Measurements from ENCODE around the gene LHFPL3. TPM values are rescaled to one million over a fixed set of nuclear protein-coding genes. Genes with fewer than 3 reads are reported as not detected.

Gene LHFPL3
- total and polyA plus RNA-seq, 2 of the 13 experiments (the other 11 are each of a cell fraction or from before 2014, with no cell fraction given), result not detected

DNA sequence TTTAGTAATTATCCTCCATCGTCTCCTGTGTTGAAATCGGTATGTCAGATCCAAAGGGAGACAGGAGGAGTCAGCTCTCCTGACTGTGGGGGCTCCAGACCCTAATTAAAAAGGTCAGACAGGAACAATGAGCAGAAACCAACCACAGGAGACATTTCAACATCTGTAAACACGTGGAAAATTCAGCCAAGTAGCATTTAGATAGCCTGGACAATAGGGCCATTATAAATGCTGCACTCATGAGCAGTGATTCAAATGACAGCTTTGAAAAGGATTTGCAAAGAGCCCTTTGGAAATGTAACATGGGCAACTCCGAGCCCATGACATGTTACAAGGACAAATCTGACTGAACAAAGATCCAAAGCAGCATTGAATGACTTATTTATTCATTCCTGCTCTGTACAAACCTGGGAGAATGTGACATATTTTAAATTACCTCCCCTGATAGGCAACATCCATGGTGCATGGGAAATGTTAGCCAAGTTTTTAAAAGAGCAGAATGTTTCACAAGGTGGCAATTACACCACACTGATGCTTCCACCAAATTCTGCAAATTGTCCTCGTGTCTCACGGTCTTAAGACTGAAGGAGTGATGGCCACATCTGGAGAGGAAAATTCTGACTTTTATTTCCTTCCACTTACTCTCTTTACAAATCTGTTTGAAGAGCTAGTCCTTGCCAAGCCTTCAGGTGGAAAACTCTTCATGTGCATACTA is 572.3 kb downstream of the LHFPL3 start (continued):
- peak; percentile 26; the same call in 1 of the 2 replicates for TF ChIP-seq RERE (CRISPR knock-in tag; IDR thresholded peaks at IDR 0.05; ENCODE audit: low read depth)
- peak; percentile 78 for TF ChIP-seq PATZ1 (CRISPR knock-in tag; IDR thresholded peaks at IDR 0.05)
- TF ChIP-seq, protein P1, sequence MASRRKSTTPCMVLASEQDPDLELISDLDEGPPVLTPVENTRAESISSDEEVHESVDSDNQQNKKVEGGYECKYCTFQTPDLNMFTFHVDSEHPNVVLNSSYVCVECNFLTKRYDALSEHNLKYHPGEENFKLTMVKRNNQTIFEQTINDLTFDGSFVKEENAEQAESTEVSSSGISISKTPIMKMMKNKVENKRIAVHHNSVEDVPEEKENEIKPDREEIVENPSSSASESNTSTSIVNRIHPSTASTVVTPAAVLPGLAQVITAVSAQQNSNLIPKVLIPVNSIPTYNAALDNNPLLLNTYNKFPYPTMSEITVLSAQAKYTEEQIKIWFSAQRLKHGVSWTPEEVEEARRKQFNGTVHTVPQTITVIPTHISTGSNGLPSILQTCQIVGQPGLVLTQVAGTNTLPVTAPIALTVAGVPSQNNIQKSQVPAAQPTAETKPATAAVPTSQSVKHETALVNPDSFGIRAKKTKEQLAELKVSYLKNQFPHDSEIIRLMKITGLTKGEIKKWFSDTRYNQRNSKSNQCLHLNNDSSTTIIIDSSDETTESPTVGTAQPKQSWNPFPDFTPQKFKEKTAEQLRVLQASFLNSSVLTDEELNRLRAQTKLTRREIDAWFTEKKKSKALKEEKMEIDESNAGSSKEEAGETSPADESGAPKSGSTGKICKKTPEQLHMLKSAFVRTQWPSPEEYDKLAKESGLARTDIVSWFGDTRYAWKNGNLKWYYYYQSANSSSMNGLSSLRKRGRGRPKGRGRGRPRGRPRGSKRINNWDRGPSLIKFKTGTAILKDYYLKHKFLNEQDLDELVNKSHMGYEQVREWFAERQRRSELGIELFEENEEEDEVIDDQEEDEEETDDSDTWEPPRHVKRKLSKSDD (CRISPR knock-in tag; IDR thresholded peaks at IDR 0.05; ENCODE audit: low read depth), result no peak
- TF ChIP-seq, protein P2, sequence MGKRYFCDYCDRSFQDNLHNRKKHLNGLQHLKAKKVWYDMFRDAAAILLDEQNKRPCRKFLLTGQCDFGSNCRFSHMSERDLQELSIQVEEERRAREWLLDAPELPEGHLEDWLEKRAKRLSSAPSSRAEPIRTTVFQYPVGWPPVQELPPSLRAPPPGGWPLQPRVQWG (CRISPR knock-in tag; IDR thresholded peaks at IDR 0.05; ENCODE audit: borderline replicate concordance, low read depth), result no peak
- TF ChIP-seq SAP130 (CRISPR knock-in tag; IDR thresholded peaks at IDR 0.05; ENCODE audit: low read depth), result peak; percentile 20; the same call in 1 of the 2 replicates
- no peak for TF ChIP-seq XRCC5 (optimal IDR thresholded peaks at IDR 0.05; ENCODE audit: low read length)
- no peak for TF ChIP-seq NFYC (CRISPR knock-in tag; IDR thresholded peaks at IDR 0.05)
- no peak for TF ChIP-seq ZKSCAN8 (CRISPR knock-in tag; IDR thresholded peaks at IDR 0.05; ENCODE audit: borderline replicate concordance)
- TF ChIP-seq ZNF292 (CRISPR knock-in tag; IDR thresholded peaks at IDR 0.05; ENCODE audit: borderline replicate concordance, low read depth), result peak; percentile 33; the same call in 1 of the 2 replicates
